Pancreas (tissue), 10 donors: Measurements from ENCODE around the gene ACOT8. TPM values are rescaled to one million over a fixed set of nuclear protein-coding genes. Genes with fewer than 3 reads are reported as not detected.

Experiments
- ATAC-seq, 4 donors: fragments of 200-7000 bp; cut with Tn5 transposase; one replicate each; pipeline versions ENCODE4 v1.8.0 to v1.9.1; 2020; ENCODE audit warnings: mild to moderate bottlenecking in 4 of 4, moderate library complexity in 4 of 4
- DNase-seq, 6 donors: peaks; one replicate each; pipeline ENCODE4 v3.0.0-alpha.2; 2020
- FAIRE-seq: peaks from 2 replicates; lab custom pipeline; 2012; peaks lifted over from hg19 to GRCh38; lab: Jason Lieb, UNC
- H3K27ac ChIP-seq, 4 donors: fragments of 200-600 bp; sonication (generic); 1 replicate in 3 of 4; 2 replicates in 1 of 4; pipeline versions ENCODE4 v1.5.0 to v1.8.0; 2020
- H3K27me3 ChIP-seq, 4 donors: fragments of 200-600 bp; one replicate each; pipeline ENCODE4 v1.8.0; 2021
- H3K36me3 ChIP-seq, 3 donors: fragments of 200-600 bp; sonication (generic) in 1 of 3; one replicate each; pipeline versions ENCODE4 v1.5.0 to v1.8.0; 2020 to 2021
- H3K4me1 ChIP-seq, 3 donors: fragments of 200-600 bp; one replicate each; pipeline ENCODE4 v1.8.0; 2021
- H3K4me3 ChIP-seq, 4 donors: fragments of 200-600 bp; sonication (generic) in 2 of 4; one replicate each; pipeline versions ENCODE4 v1.5.0 to v1.8.0; 2020 to 2021
- H3K9me3 ChIP-seq, 4 donors: fragments of 200-600 bp; one replicate each; pipeline ENCODE4 v1.8.0; 2021
- WGBS, 2 donors: extraction: QIAGEN DNeasy Blood & Tissue Kit; methylation state at CpG; one replicate each; pipeline ENCODE4 v1.1.7; 2013; 5-methylcytosine and 5-hydroxymethylcytosine counted together
- intact Hi-C, 3 donors: fragments of 100-400 bp; cut with DNase I; formaldehyde crosslinking; loops; one replicate each; pipeline versions ENCODE4 v1.11.1 to v1.14.2; 2022
- polyA plus RNA-seq, 2 donors: library from polyadenylated mRNA; stranded (reverse); fragments of 200-250 nt; gene quantifications; one replicate each; pipeline ENCODE4 v1.2.3, GENCODE V29; 2013
- total RNA-seq, 6 donors: library from RNA; stranded (reverse); fragmentation: NEBNext Ultra II Directional in 4 of 6; extraction: Animal tissue kit (Norgen Biotek cat#: 25700) in 4 of 6; gene quantifications; one replicate each; pipeline versions ENCODE4 v1.2.1 to v1.2.4, GENCODE V29; 2021 to 2023
- TF ChIP-seq, protein P1 (sequence below), 4 donors: fragments of 200-600 bp; sonication (generic) in 3 of 4; IDR thresholded peaks; one replicate each; pipeline versions ENCODE4 v1.5.0 to v1.8.0; 2021; ENCODE audit warnings: antibody characterized with exemption in 4 of 4
- donor health status: healthy with polysubstance abuse.
- donor health status: DM: no; HTN: no; CAD: no; lungs with moderate emphysema.
- donor health status: DM: no; HTN: no; CAD: no.
- donor health status: control.
- donor health status: control.
- donor health status: Bipolar disorder and iron deficiency.
- donor health status: DM: yes; HTN: yes; CAD: no.
- donor health status: DM: no; HTN: no; CAD: no.
- donor health status: DM: no; HTN: no; CAD: no.
- donor health status: DM: yes; HTN: yes; CAD: no.

ACOT8 gene
- total and polyA plus RNA-seq, 8 donors, result 7.0 to 21.2 (median 10.2) TPM

DNA sequence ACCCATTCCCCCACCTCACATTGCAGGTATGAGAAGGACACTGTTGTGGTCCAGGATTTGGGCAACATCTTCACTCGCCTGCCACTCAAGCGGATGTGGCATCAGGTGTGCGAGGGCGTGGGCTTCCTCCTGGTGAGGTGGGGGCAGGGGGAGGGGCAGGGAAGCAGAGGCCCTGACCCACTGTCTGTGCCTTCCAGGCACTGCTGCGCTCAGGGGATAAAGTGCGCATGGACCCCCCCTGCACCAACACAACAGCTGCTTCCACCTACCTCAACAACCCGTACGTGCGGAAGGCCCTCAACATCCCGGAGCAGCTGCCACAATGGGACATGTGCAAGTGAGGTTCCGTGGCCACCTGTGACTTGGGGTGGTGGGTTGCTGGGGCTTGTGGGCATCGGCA, 37.6 kb upstream of the ACOT8 start:
- DNase-seq, result no peak
- no peak overlapping the region for H3K27ac ChIP-seq
- 78 to 85% methylated on average over 12 of the region's 12 CpGs for WGBS, 2 donors
- H3K9me3 ChIP-seq, result no peaks in the 10 kb centered on the region
- H3K4me3 ChIP-seq, result no peak overlapping the region
- H3K4me1 ChIP-seq, result peaks cover 3 to 4% (median 4%) of the 10 kb centered on the region in 3 donors
- no peak for ATAC-seq
- no peaks in the 10 kb centered on the region for H3K27me3 ChIP-seq
- intact Hi-C loops, result no loop called here
- no peak for FAIRE-seq
- peaks cover 0 to 4% (median 0%) of the 10 kb centered on the region in 3 donors for H3K36me3 ChIP-seq
- TF ChIP-seq, protein P1, sequence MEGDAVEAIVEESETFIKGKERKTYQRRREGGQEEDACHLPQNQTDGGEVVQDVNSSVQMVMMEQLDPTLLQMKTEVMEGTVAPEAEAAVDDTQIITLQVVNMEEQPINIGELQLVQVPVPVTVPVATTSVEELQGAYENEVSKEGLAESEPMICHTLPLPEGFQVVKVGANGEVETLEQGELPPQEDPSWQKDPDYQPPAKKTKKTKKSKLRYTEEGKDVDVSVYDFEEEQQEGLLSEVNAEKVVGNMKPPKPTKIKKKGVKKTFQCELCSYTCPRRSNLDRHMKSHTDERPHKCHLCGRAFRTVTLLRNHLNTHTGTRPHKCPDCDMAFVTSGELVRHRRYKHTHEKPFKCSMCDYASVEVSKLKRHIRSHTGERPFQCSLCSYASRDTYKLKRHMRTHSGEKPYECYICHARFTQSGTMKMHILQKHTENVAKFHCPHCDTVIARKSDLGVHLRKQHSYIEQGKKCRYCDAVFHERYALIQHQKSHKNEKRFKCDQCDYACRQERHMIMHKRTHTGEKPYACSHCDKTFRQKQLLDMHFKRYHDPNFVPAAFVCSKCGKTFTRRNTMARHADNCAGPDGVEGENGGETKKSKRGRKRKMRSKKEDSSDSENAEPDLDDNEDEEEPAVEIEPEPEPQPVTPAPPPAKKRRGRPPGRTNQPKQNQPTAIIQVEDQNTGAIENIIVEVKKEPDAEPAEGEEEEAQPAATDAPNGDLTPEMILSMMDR (IDR thresholded peaks at IDR 0.05), result no peak

DNA sequence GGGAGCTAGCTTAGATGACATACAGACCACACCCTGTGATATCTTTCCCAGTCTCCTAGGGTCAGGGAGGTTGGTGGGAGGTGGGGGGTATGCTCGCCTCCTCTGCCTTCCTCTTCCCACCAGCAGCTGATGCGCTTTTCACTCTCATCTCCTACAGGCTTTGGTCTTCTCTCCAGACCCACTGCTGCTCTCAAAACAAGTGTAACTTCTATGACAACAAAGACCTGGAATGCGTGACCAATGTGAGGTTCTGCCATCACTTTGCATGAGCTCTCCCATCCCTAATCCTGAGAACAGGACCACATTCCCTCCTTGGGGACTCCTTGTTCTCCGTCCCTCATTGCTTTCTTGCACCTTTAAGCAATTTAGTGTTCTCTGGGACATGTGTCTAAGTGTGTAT, 36.6 kb upstream of the ACOT8 start:
- no peak for ATAC-seq
- H3K9me3 ChIP-seq, result no peaks in the 10 kb centered on the region
- TF ChIP-seq, protein P1 (IDR thresholded peaks at IDR 0.05), result no peak
- WGBS, 2 donors, result 88 to 93% methylated on average over 4 of the region's 4 CpGs
- H3K4me1 ChIP-seq, result peaks cover 3 to 4% (median 4%) of the 10 kb centered on the region in 3 donors
- no peak for DNase-seq
- peaks cover 0 to 4% (median 0%) of the 10 kb centered on the region in 3 donors for H3K36me3 ChIP-seq
- no peak overlapping the region for H3K4me3 ChIP-seq
- intact Hi-C loops, result no loop called here
- FAIRE-seq, result no peak
- no peak overlapping the region for H3K27ac ChIP-seq
- no peaks in the 10 kb centered on the region for H3K27me3 ChIP-seq

DNA sequence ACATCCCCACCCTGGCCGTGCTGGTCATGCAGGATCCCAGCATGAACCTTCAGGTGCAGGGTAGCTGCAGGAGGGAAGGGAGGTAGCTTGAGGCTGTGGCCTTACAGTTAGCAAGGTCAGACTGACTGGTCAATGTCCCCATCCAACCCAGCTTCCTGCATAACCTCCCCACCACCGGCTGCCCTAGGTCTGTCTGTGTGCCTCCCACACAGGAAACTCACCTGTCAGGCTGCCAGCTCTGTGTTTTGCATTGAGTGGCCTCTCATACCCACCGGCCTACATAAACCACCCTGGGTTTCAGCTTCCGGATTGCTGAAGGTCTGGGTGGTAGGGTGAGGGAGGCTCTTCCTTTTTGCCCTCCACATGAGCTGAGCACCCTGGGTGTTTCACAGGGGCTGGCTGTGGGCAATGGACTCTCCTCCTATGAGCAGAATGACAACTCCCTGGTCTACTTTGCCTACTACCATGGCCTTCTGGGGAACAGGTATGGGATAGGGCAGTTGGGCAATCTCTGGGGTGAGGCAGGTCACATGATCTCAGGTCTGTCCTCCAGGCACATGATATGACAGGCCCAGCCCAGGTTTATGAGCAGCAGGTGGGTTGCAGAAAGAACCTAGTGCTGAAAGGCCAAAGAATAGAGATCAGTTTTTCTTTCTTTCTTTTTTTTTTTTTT, 35.8 kb upstream of the ACOT8 start:
- peaks cover 3 to 4% (median 4%) of the 10 kb centered on the region in 3 donors for H3K4me1 ChIP-seq
- no peak for FAIRE-seq
- peak in 1 of 6 donors; percentile 33 for DNase-seq
- H3K27ac ChIP-seq, result no peak overlapping the region
- ATAC-seq, result no peak
- TF ChIP-seq, protein P1 (IDR thresholded peaks at IDR 0.05), result no peak
- no peaks in the 10 kb centered on the region for H3K27me3 ChIP-seq
- intact Hi-C loops, result no loop called here
- H3K9me3 ChIP-seq, result no peaks in the 10 kb centered on the region
- 66 to 74% methylated on average over 4 of the region's 4 CpGs for WGBS, 2 donors
- H3K36me3 ChIP-seq, result peaks cover 0 to 4% (median 0%) of the 10 kb centered on the region in 3 donors
- H3K4me3 ChIP-seq, result peak overlapping the region in 1 of 4 donors; percentile 75

DNA sequence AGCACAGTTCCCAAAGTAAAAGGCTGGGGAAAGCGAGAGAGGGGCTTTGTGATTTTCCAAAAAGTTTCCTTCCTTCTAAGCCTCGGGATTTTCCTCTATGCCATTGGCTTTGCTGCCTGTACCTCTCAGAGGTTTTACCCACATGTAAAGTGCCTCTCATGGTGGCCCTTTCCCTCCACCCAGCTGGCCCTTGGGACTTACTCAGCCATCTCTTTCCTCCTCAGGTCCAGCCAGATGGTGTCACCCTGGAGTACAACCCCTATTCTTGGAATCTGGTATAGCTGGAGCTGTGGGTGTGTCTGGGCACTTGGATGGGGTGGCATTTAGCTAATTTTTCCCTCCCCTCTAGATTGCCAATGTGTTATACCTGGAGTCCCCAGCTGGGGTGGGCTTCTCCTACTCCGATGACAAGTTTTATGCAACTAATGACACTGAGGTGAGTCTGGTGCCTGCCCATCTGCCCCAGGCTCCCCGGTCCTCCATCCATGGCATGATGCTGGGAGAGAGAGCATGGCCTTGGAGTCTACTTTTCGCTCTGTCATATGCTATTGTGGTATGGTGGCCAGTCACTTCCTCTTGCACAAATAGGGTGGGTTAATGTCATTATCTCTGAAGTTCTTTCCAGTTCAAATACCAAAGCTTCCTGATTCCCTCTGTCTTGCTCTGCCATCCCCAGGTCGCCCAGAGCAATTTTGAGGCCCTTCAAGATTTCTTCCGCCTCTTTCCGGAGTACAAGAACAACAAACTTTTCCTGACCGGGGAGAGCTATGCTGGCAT, 35.0 kb upstream of the ACOT8 start:
- H3K4me3 ChIP-seq, result peak overlapping the region; percentile 65 to 93 (median 80)
- H3K9me3 ChIP-seq, result no peaks in the 10 kb centered on the region
- TF ChIP-seq, protein P1 (IDR thresholded peaks at IDR 0.05), result no peak
- ATAC-seq (peak in 2 of 4 donors; percentile 26 to 40), DNase-seq (peak in 2 of 6 donors; percentile 31 to 52), FAIRE-seq (no peak)
- intact Hi-C loops, result no loop called here
- no peaks in the 10 kb centered on the region for H3K27me3 ChIP-seq
- H3K4me1 ChIP-seq, result peaks cover 3 to 4% (median 4%) of the 10 kb centered on the region in 3 donors
- WGBS, 2 donors, result 74 to 76% methylated on average over 9 of the region's 9 CpGs
- H3K27ac ChIP-seq, result no peak overlapping the region
- no peaks in the 10 kb centered on the region for H3K36me3 ChIP-seq
